ENCODE data around the gene TUBE1.
"Not testable (repeated sequence)": the region's sequence is repeated elsewhere in the genome, so short reads cannot be mapped to it uniquely, and the experiment has no call there.

TUBE1 gene

GRCh38 chr6:112116221-112116620 lies 28.9 kb upstream of the TUBE1 start:
- H3K27ac ChIP-seq: no peak overlapping the region
- TF ChIP-seq ZFX (IDR thresholded peaks at IDR 0.05; ENCODE audit: borderline replicate concordance) (no peak), CTCF (IDR thresholded peaks at IDR 0.05) (no peak)

GRCh38 chr6:112114577-112115223 lies 27.4 kb upstream of the TUBE1 start:
- TF ChIP-seq CTCF (IDR thresholded peaks at IDR 0.05) (no peak), ZFX (IDR thresholded peaks at IDR 0.05; ENCODE audit: borderline replicate concordance) (no peak)
- H3K27ac ChIP-seq: no peak overlapping the region

- H3K27ac ChIP-seq: no peak overlapping the region
- TF ChIP-seq ZFX (IDR thresholded peaks at IDR 0.05; ENCODE audit: borderline replicate concordance) (no peak), CTCF (IDR thresholded peaks at IDR 0.05) (no peak)
Observed at GRCh38 chr6:112113918-112114317, 26.6 kb upstream of the TUBE1 start.

GRCh38 chr6:112113431-112113830 lies 26.1 kb upstream of the TUBE1 start:
- TF ChIP-seq ZFX (IDR thresholded peaks at IDR 0.05; ENCODE audit: borderline replicate concordance) (no peak), CTCF (IDR thresholded peaks at IDR 0.05) (no peak)
- H3K27ac ChIP-seq: no peak overlapping the region

- no peak for TF ChIP-seq CTCF (IDR thresholded peaks at IDR 0.05)
- TF ChIP-seq ZFX (IDR thresholded peaks at IDR 0.05; ENCODE audit: borderline replicate concordance): no peak
- no peak overlapping the region for H3K27ac ChIP-seq
Observed at GRCh38 chr6:112109262-112109661, 22.0 kb upstream of the TUBE1 start.

- TF ChIP-seq CTCF (IDR thresholded peaks at IDR 0.05) (no peak), ZFX (IDR thresholded peaks at IDR 0.05; ENCODE audit: borderline replicate concordance) (no peak)
- H3K27ac ChIP-seq: no peak overlapping the region
Observed at GRCh38 chr6:112106562-112106961, 19.3 kb upstream of the TUBE1 start.

- not testable (repeated sequence) for H3K27ac ChIP-seq
Observed at GRCh38 chr6:112106026-112106425, 18.7 kb upstream of the TUBE1 start.

- TF ChIP-seq ZFX (IDR thresholded peaks at IDR 0.05; ENCODE audit: borderline replicate concordance): no peak
- no peak for TF ChIP-seq CTCF (IDR thresholded peaks at IDR 0.05)
- H3K27ac ChIP-seq: no peak overlapping the region
Observed at GRCh38 chr6:112100561-112100960, 13.3 kb upstream of the TUBE1 start.
